GM12872 (cell line): ENCODE measurements around the gene JAML.

Source experiments
- CTCF ChIP-seq: IDR thresholded peaks from 3 replicates; pipeline ENCODE4 v1.5.1; 2011; ENCODE audit warnings: low read depth, mild to moderate bottlenecking, low read length, moderate library complexity; ENCODE audit not compliant: insufficient read depth

JAML gene

GRCh38 chr11:118221419-118221818 lies 3.4 kb downstream of the JAML start:
- TF ChIP-seq CTCF, result no peak

- no peak for TF ChIP-seq CTCF
These were observed 5.1 kb downstream of the JAML start for GRCh38 chr11:118219732-118220131.

GRCh38 chr11:118219244-118219643 lies 5.6 kb downstream of the JAML start:
- TF ChIP-seq CTCF, result no peak

- no peak for TF ChIP-seq CTCF
These were observed 7.2 kb downstream of the JAML start for GRCh38 chr11:118217575-118217974.

GRCh38 chr11:118216621-118217481 lies 8.0 kb downstream of the JAML start:
- peak; percentile 17; the same call in 1 of the 3 replicates for TF ChIP-seq CTCF

- TF ChIP-seq CTCF, result no peak
These were observed 9.0 kb downstream of the JAML start for GRCh38 chr11:118215765-118216164.

- no peak for TF ChIP-seq CTCF
These were observed 9.5 kb downstream of the JAML start for GRCh38 chr11:118215262-118215661.
